Muscle of leg (tissue), 11 donors: Measurements from ENCODE around the gene GGT6. TPM values are rescaled to one million over a fixed set of nuclear protein-coding genes. Genes with fewer than 3 reads are reported as not detected.
A peak's percentile ranks its signal among the peaks of the same experiment; 100 is the strongest.
"Not testable (repeated sequence)": the region's sequence is repeated elsewhere in the genome, so short reads cannot be mapped to it uniquely, and the experiment has no call there.

Experiments
- DNase-seq: peaks from one replicate; pipeline ENCODE4 v3.0.0; 2013
- H3K27ac ChIP-seq: one replicate; pipeline ENCODE4 v1.5.1; 2013; ENCODE audit warnings: mild to moderate bottlenecking, low read length, control low read depth
- H3K27me3 ChIP-seq: one replicate; pipeline ENCODE4 v1.6.1; 2013; ENCODE audit warnings: low read length; ENCODE audit not compliant: control insufficient read depth, insufficient read depth
- H3K36me3 ChIP-seq: one replicate; pipeline ENCODE4 v1.6.1; 2013; ENCODE audit warnings: low read length; ENCODE audit not compliant: control insufficient read depth, insufficient read depth
- H3K4me1 ChIP-seq: one replicate; pipeline ENCODE4 v1.6.1; 2013; ENCODE audit warnings: low read length; ENCODE audit not compliant: control insufficient read depth, insufficient read depth
- H3K4me3 ChIP-seq: one replicate; pipeline ENCODE4 v1.5.1; 2013; ENCODE audit warnings: low read length, control low read depth
- H3K9me3 ChIP-seq: replicated peaks from 2 replicates; pipeline ENCODE4 v1.6.1; 2013; ENCODE audit warnings: low read depth, low read length; ENCODE audit not compliant: control insufficient read depth
- WGBS: methylation state at CpG from one replicate; pipeline ENCODE4 v1.1.5; 2013; ENCODE audit warnings: missing lambda C conversion rate; ENCODE audit not compliant: insufficient coverage; 5-methylcytosine and 5-hydroxymethylcytosine counted together
- polyA plus RNA-seq, 8 donors: library from polyadenylated mRNA; unstranded; fragments of 120-200 nt; gene quantifications; one replicate each; pipeline versions ENCODE4 v1.2.1 to v1.2.3, GENCODE V29; 2013; ENCODE audit warnings: inconsistent platforms in 1 of 8, low replicate concordance in 1 of 8; ENCODE audit not compliant: insufficient read length in 8 of 8, insufficient read depth in 1 of 8
- total RNA-seq: library from RNA; stranded (reverse); fragments of 120-200 nt; gene quantifications from one replicate; pipeline ENCODE4 v1.2.4, GENCODE V29; 2013

GGT6 gene
- total and polyA plus RNA-seq, 9 donors: 0.04 to 3.2 (median 0.10) TPM

GRCh38 chr17:4600563-4600962 is 40.2 kb upstream of the GGT6 start:
- WGBS: 28% methylated on average over 8 of the region's 13 CpGs
- Histone ChIP-seq H3K36me3 (peaks cover 15% of the 10 kb centered on the region), H3K4me3 (no peak overlapping the region), H3K27ac (peak overlapping the region; percentile 94), H3K27me3 (peaks cover 5% of the 10 kb centered on the region), H3K4me1 (peaks cover 71% of the 10 kb centered on the region), H3K9me3 (no peaks in the 10 kb centered on the region)
- DNase-seq: peak; percentile 86

- Histone ChIP-seq H3K9me3 (no peaks in the 10 kb centered on the region), H3K27ac (peak overlapping the region; percentile 94), H3K4me1 (peaks cover 69% of the 10 kb centered on the region), H3K27me3 (peaks cover 5% of the 10 kb centered on the region), H3K36me3 (peaks cover 17% of the 10 kb centered on the region), H3K4me3 (no peak overlapping the region)
- peak; percentile 88 for DNase-seq
- 22% methylated on average over 14 of the region's 25 CpGs for WGBS
Measured at GRCh38 chr17:4599505-4600281, 39.3 kb upstream of the GGT6 start.

GRCh38 chr17:4598776-4599504 is 38.6 kb upstream of the GGT6 start:
- H3K4me3 ChIP-seq: no peak overlapping the region
- peak; percentile 90 for DNase-seq

DNA sequence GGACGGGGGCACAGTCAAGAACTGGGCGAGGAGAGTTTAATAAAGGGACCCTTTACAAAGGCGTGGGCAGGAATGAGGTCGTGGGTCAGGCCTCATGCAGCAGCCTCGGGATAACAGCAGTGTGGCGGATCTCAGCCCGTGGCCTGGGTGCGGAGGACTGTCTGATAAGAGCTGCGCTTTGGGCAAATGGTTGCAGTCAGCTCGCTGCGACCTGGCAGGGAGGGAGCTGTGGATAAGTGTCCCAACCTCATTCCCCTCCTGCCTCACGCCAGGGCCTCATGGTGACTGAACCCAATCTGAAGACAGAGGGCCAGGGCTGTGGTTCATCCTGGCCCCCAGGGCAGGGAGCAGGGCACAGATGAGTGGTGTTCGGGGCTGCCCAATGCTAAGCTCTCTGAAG is 37.6 kb upstream of the GGT6 start:
- peaks cover 5% of the 10 kb centered on the region for H3K27me3 ChIP-seq
- H3K27ac ChIP-seq: peak overlapping the region; percentile 65
- WGBS: 81% methylated on average over 13 of the region's 13 CpGs
- no peaks in the 10 kb centered on the region for H3K9me3 ChIP-seq
- no peak for DNase-seq
- H3K36me3 ChIP-seq: peaks cover 18% of the 10 kb centered on the region
- no peak overlapping the region for H3K4me3 ChIP-seq
- H3K4me1 ChIP-seq: peaks cover 56% of the 10 kb centered on the region

More at GRCh38 chr17:4598776-4599504, 38.6 kb upstream of the GGT6 start:
- peaks cover 18% of the 10 kb centered on the region for H3K36me3 ChIP-seq
- peaks cover 5% of the 10 kb centered on the region for H3K27me3 ChIP-seq
- peak overlapping the region; percentile 94 for H3K27ac ChIP-seq
- peaks cover 62% of the 10 kb centered on the region for H3K4me1 ChIP-seq
- 32% methylated on average over 11 of the region's 20 CpGs for WGBS
- no peaks in the 10 kb centered on the region for H3K9me3 ChIP-seq

- peaks cover 5% of the 10 kb centered on the region for H3K27me3 ChIP-seq
- peaks cover 56% of the 10 kb centered on the region for H3K4me1 ChIP-seq
- H3K36me3 ChIP-seq: peaks cover 16% of the 10 kb centered on the region
- no peak for DNase-seq
- 95% methylated on average over 33 of the region's 36 CpGs for WGBS
- no peak overlapping the region for H3K4me3 ChIP-seq
- H3K9me3 ChIP-seq: no peaks in the 10 kb centered on the region
- H3K27ac ChIP-seq: no peak overlapping the region
Measured at GRCh38 chr17:4596636-4597380, 36.4 kb upstream of the GGT6 start.

DNA sequence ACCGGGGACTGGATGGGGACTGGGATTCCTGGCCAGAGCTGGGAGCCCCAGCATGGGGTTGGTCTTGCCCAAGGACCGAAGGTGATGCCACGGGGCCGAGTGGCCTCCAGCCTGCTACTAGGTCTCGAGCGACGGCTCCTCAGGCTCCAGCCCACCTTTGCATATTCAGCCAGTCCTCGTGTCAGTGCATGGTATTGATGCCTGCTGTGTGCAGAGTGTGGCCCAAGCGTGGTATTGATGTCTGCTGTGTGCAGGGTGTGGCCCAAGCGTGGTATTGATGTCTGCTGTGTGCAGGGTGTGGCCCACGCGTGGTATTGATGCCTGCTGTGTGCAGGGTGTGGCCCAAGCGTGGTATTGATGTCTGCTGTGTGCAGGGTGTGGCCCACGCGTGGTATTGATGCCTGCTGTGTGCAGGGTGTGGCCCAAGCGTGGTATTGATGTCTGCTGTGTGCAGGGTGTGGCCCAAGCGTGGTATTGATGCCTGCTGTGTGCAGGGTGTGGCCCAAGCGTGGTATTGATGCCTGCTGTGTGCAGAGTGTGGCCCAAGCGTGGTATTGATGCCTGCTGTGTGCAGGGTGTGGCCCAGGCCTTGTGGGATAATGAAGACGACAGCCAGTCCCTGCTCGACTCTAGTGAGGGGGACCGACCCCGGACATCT is 35.4 kb upstream of the GGT6 start:
- H3K36me3 ChIP-seq: peaks cover 16% of the 10 kb centered on the region
- WGBS: 98% methylated on average over 7 of the region's 23 CpGs
- not testable (repeated sequence) for H3K27ac ChIP-seq, H3K4me3 ChIP-seq, H3K27me3 ChIP-seq, H3K9me3 ChIP-seq, DNase-seq
- H3K4me1 ChIP-seq: peaks cover 59% of the 10 kb centered on the region

DNA sequence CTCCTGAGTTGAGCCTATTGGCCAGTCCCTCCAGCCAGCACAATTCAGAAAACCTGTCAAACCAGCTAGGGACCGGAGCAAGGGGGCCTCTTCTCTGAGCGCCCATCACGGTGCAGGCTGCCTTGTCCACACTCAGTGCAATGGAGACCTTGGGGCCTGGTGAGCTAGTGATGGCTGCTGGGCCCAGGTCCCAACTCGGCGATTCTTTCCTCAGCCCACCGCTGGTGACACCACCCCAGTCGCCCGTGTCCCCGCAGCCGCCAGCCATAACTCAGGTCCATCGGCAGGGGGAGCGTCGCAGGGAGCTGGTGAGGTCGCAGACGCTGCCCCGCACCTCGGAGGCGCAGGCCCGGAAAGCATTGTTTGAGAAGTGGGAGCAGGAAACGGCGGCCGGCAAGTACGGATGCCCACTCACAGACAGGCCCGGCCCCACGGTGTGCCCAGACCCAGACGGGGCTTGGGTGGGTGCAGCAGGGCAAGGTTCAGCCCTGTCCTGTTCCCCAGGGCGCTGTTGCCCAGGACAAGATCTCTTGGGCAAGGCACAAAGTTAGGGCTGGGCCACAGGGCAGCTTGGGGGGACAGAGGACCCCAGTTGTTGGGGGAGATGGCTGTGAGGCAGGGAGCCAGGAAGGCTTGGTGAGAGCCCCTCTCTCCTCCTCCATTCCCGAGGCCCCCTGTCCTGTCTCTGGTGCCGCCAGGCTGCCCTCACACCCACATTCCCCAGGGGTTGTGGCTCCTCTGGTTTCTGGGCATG is 34.7 kb upstream of the GGT6 start:
- H3K27ac ChIP-seq: no peak overlapping the region

DNA sequence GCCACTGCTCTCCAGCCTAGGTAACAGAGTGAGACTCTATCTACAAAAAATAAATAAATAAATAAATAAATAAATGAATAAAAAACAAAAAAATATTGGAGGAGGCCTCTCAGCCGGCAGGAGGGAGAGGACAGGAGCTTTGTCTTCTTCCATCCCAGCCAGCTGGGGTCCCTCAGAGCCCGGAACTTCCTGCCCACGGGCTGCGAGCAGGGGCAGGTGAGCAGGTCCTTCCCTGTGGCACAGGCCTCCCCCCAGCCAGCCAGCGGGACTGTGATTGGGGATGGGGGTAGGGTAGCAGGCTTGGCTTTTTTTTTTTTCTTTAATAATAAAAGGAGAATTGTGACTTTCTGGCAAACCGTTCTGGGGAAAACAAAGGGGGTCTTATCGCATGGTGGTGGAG is 34.0 kb upstream of the GGT6 start:
- peaks cover 54% of the 10 kb centered on the region for H3K4me1 ChIP-seq
- whole genome bisulfite sequencing: 80% methylated on average over 1 of the region's 7 CpGs
- H3K27me3 ChIP-seq: peaks cover 9% of the 10 kb centered on the region
- H3K4me3 ChIP-seq: no peak overlapping the region
- H3K9me3 ChIP-seq: no peaks in the 10 kb centered on the region
- no peak overlapping the region for H3K27ac ChIP-seq
- DNase-seq: no peak
- peaks cover 16% of the 10 kb centered on the region for H3K36me3 ChIP-seq

More for the DNA sequence above, 34.7 kb upstream of the GGT6 start:
- 31% methylated on average over 24 of the region's 29 CpGs for WGBS
- Histone ChIP-seq H3K4me3 (no peak overlapping the region), H3K9me3 (no peaks in the 10 kb centered on the region), H3K36me3 (peaks cover 16% of the 10 kb centered on the region), H3K27me3 (peaks cover 9% of the 10 kb centered on the region), H3K4me1 (peaks cover 61% of the 10 kb centered on the region)
- no peak for DNase-seq

GRCh38 chr17:4593021-4593421 is 32.6 kb upstream of the GGT6 start:
- Histone ChIP-seq H3K27ac (peak overlapping the region; percentile 29), H3K27me3 (peaks cover 7% of the 10 kb centered on the region), H3K4me1 (peaks cover 50% of the 10 kb centered on the region), H3K4me3 (no peak overlapping the region), H3K36me3 (peaks cover 16% of the 10 kb centered on the region), H3K9me3 (no peaks in the 10 kb centered on the region)
- 72% methylated on average over 12 of the region's 14 CpGs for WGBS
- no peak for DNase-seq
